ENCODE measurements around the gene RAC3.

The RAC3 gene

DNA sequence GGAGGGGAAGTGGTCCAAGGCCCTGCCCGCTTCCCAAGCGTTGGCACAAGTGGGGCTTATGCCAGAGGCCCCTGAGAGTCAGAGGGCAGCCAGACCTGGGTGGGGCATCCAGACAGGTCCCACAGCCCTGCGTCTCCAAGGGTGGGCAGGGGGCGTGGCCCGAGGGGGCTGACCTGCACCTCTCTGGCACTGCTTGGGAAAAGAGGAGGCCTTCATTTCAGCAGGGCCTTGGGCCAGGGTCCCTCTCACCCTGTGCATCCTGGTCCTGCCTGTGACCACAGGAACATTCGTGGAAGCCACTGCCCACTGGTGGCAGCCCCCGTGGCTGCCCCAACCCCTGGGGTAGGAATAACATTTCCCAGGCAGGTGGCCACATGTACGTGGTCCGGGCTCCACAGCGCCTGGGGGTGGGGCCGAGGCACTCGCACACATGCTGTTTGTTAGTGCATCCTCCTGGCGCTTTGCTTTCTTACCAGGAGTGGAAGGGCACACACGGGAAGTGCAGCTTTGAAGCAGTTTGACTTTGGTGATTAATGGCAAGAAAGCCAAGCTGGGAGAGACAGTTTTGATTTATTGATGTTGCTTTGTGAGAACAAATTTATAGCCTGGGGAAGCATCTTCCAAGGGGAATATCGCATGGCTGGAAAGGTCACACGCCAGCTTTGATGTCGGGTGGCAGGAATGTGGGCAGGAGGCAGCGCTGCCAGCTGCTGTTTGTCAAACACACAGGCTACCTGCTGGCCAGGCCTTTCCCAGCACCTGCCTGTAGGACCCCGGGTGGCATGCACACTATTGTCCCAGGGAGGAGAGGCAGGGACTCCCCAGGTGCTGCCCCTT is 13.1 kb upstream of the RAC3 start:
- no peaks in the 10 kb centered on the region for H3K9me3 ChIP-seq
- TF ChIP-seq, protein P1, sequence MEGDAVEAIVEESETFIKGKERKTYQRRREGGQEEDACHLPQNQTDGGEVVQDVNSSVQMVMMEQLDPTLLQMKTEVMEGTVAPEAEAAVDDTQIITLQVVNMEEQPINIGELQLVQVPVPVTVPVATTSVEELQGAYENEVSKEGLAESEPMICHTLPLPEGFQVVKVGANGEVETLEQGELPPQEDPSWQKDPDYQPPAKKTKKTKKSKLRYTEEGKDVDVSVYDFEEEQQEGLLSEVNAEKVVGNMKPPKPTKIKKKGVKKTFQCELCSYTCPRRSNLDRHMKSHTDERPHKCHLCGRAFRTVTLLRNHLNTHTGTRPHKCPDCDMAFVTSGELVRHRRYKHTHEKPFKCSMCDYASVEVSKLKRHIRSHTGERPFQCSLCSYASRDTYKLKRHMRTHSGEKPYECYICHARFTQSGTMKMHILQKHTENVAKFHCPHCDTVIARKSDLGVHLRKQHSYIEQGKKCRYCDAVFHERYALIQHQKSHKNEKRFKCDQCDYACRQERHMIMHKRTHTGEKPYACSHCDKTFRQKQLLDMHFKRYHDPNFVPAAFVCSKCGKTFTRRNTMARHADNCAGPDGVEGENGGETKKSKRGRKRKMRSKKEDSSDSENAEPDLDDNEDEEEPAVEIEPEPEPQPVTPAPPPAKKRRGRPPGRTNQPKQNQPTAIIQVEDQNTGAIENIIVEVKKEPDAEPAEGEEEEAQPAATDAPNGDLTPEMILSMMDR (IDR thresholded peaks at IDR 0.05; ENCODE audit: low read depth, low read length), result no peak
- H3K27me3 ChIP-seq, result no peaks in the 10 kb centered on the region
- peaks cover 16% of the 10 kb centered on the region for H3K4me1 ChIP-seq
- no peak for DNase-seq
- H3K4me3 ChIP-seq (ENCODE audit: low read depth, low read length), result no peak overlapping the region
- H3K36me3 ChIP-seq, result peaks cover 4% of the 10 kb centered on the region; the same call in 1 of the 2 replicates

DNA sequence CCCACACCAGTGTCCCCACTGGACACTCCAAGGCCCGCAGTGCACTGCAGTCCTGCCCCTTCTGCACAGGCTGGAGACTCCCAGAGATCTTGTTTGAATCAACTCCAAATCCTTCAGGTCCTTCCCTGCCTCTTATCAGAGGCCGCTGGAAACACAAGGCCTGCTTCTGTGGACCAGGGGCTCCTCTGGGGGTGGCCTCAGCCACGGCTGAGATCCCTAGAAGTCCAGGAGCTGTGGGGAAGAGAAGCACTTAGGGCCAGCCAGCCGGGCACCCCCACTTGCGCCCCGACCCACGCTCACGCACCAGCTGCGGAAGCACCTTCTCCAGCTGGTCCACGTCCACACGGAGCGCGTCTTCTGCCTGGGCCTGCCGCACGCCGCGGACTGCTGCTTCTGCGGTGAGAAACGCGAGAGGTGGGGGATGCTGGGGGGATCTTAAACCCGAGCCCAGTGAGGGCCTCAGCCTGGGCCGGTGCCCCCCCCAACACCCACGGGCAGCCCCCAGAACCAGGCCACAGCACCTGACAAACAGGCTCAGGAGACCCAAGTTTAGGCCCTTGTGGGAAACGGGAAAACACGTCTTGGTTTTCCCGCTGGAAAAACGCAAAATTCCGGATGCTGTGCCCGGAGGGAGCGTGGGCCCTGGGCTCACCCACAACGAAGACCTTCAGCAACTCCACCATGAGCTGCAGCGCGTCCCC is 12.3 kb upstream of the RAC3 start:
- Histone ChIP-seq H3K27me3 (no peaks in the 10 kb centered on the region), H3K36me3 (peaks cover 4% of the 10 kb centered on the region; the same call in 1 of the 2 replicates), H3K9me3 (no peaks in the 10 kb centered on the region), H3K4me1 (peaks cover 8% of the 10 kb centered on the region), H3K4me3 (ENCODE audit: low read depth, low read length) (no peak overlapping the region)
- DNase-seq, result no peak
- TF ChIP-seq, protein P1 (IDR thresholded peaks at IDR 0.05; ENCODE audit: low read depth, low read length), result no peak

DNA sequence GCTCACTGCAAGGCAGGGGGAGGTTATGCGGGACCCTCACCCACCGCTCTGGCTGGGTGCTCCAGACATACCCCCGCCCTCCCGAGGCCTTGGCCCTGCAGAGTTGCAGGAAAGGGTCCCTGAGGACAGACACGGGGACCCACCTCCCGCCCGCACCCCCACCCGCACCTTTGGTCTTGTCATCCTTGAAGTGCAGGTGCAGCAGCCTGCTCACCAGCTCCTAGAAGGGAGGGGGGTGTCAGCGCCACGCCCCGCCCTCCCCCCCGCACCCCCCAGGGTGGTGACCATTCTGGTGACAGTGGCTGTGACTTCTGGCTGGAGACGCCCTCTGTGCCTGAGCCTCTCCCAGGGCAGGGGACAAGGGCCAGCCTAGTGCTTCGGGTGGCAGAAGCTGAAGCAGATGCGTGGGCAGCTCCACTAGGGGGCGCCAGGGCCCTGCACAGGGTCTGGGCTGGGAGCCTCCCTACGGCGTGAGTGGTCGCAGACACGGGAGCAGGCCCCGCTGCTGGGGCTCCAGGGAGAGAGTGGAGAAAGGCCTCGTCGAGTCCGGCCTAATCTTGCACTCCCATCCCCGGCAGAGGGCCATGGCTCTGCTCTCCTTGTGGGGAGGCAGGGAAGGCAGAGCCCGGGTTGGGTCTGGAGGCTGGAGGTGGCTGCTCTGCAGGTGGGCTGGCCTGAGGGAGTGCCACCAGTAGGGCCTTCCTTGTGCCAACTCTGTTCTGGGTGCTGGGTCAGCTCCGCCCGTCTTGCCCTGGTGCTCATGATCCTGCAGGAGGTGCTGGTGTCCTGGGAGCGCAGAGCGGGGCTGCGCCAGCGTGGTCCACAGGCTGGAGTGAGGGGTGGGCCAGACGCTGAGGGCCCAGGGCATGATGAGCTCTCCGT is 11.5 kb upstream of the RAC3 start:
- peaks cover 4% of the 10 kb centered on the region for H3K4me1 ChIP-seq
- H3K36me3 ChIP-seq, result peaks cover 4% of the 10 kb centered on the region; the same call in 1 of the 2 replicates
- TF ChIP-seq, protein P1 (IDR thresholded peaks at IDR 0.05; ENCODE audit: low read depth, low read length), result peak; percentile 84
- no peak overlapping the region for H3K4me3 ChIP-seq (ENCODE audit: low read depth, low read length)
- DNase-seq, result peak; percentile 86
- H3K27me3 ChIP-seq, result no peaks in the 10 kb centered on the region
- no peaks in the 10 kb centered on the region for H3K9me3 ChIP-seq

DNA sequence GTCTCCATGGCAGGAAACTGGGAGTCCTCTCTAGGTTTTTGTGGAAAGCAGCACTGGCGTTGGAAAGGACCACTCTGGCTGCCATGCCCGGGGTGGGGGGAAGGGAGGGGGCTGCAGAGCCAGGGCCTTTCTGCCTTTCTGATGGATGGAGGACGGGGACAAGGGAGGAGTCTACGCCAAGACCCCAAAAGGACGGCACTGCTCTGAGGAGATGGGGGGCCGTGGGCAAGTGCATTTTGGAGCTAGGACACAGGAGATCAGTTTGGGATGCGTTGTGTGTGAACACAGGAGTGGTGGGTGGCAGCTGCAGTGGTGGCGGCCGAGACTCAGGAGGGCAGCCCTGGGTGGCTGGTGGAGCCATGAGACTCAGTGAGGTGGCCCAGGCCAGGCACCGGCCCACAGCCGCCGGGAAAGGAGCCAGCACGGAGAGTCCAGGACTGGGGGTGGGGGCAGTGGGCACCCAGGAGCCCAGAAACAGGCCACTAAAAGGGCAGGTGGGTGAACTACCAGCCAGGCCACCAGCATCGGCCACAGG is 10.8 kb upstream of the RAC3 start:
- no peaks in the 10 kb centered on the region for H3K9me3 ChIP-seq
- H3K4me1 ChIP-seq, result peaks cover 4% of the 10 kb centered on the region
- H3K27me3 ChIP-seq, result no peaks in the 10 kb centered on the region
- H3K4me3 ChIP-seq (ENCODE audit: low read depth, low read length), result no peak overlapping the region
- DNase-seq, result no peak
- peaks cover 4% of the 10 kb centered on the region; the same call in 1 of the 2 replicates for H3K36me3 ChIP-seq
- TF ChIP-seq, protein P1 (IDR thresholded peaks at IDR 0.05; ENCODE audit: low read depth, low read length), result no peak

DNA sequence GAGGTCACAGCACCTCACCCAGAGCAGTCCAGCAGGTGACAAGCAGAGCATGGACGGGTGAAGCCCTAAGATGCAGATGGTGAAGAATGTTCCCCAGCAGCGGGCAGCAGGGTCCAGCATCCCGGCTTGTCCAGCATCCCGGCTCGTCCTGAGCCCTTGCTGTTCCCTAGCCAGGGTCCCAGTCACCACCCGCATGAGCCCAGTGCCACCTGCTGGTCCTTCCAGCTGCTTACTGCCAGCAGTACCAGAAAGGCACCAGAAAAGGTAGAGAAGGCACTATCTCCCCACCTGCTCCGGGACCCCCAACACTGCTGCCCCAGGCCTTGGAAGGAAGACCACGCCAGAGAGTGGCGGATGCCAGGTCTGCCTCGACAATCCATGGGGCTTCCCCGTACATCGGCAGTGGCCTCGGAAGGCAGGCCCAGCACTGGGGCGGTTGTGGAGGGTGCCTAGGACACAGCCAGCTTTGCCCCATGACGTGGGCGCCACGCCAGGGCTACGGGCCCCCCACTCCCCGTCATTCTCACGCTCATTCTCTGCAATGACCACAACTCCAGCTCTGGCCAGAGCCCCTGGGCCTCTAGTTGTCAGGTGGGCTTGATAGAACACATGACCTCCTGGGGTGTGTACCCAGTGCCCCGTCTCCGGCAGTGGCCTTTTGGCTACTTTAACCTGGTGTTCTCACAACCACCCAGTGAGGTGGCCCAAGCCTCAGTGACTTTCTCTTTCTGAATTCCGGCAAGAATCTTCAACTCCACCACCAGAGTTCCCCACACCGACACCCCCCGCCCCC is 10.2 kb upstream of the RAC3 start:
- Histone ChIP-seq H3K9me3 (no peaks in the 10 kb centered on the region), H3K4me3 (ENCODE audit: low read depth, low read length) (peak overlapping the region; percentile 80), H3K36me3 (peaks cover 4% of the 10 kb centered on the region; the same call in 1 of the 2 replicates), H3K27me3 (no peaks in the 10 kb centered on the region), H3K4me1 (peaks cover 4% of the 10 kb centered on the region)
- TF ChIP-seq, protein P1 (IDR thresholded peaks at IDR 0.05; ENCODE audit: low read depth, low read length), result peak; percentile 93
- DNase-seq, result peak; percentile 88
